K562 (cell line): ENCODE results near the gene ATP6V0A1. TPM values are rescaled to one million over a fixed set of nuclear protein-coding genes. Genes with fewer than 3 reads are reported as not detected.

Experiments
- ATAC-seq: fragments of 200-7000 bp; cut with Tn5 transposase; 3 replicates; pipeline ENCODE4 v1.9.1; 2020; ENCODE audit warnings: moderate library complexity
- BruUV-seq: library from RNA; stranded (reverse); fragments of 400-500 nt; replicated peaks from 2 replicates; lab custom pipeline; 2021; lab: Mats Ljungman, UMichigan
- CTCF ChIA-PET: fragments of 300-600 bp; formaldehyde crosslinking; extraction: SDS; loops from one replicate; lab custom pipeline; 2021; ENCODE audit warnings: low intra/inter-chr PET ratio; lab: Yijun Ruan, JAX
- POLR2A ChIA-PET: fragments of 300-600, 350-650 bp; sonication (Branson Sonifier 250); formaldehyde crosslinking; extraction: SDS; loops from one replicate; lab custom pipeline; 2021; ENCODE audit warnings: antibody characterized with exemption, inconsistent platforms; lab: Yijun Ruan, JAX
- DNase-seq, 4 experiments: peaks; one replicate each; pipeline versions ENCODE4 v3.0.0 to v3.0.0-alpha.2; 2011 to 2018; ENCODE audit warnings: low spot score in 3 of 4, mixed read lengths in 3 of 4; ENCODE audit errors: extremely low read depth in 1 of 4
- FAIRE-seq: peaks from 2 replicates; lab custom pipeline; 2011; peaks lifted over from hg19 to GRCh38; lab: Jason Lieb, UNC
- H2AFZ ChIP-seq: 2 replicates; pipeline ENCODE4 v1.6.0; 2011; ENCODE audit warnings: low read depth, low read length, control low read depth, inconsistent platforms
- H3K27ac ChIP-seq: fragments of 200-600 bp; 3 replicates; pipeline ENCODE4 v1.8.0; 2011; ENCODE audit warnings: low read depth, mild to moderate bottlenecking, control low read depth, inconsistent platforms, low read length, moderate library complexity, mixed read lengths; ENCODE audit errors: extremely low read depth
- H3K27me3 ChIP-seq, 2 experiments: fragments of 300-600 bp in 1 of 2; 2 replicates in 1 of 2; 3 replicates in 1 of 2; pipeline versions ENCODE4 v1.6.0 to v1.8.0; 2011; ENCODE audit warnings: inconsistent platforms in 2 of 2, low read length in 2 of 2, mild to moderate bottlenecking in 1 of 2, mixed read lengths in 1 of 2, moderate library complexity in 1 of 2; ENCODE audit not compliant: control insufficient read depth in 2 of 2, insufficient read depth in 2 of 2
- H3K36me3 ChIP-seq: fragments of 300-600 bp; 3 replicates; pipeline ENCODE4 v1.8.0; 2011; ENCODE audit warnings: mild to moderate bottlenecking, low read length, inconsistent platforms; ENCODE audit not compliant: control insufficient read depth, insufficient read depth
- H3K4me1 ChIP-seq, 2 experiments: fragments of 200-600 bp in 1 of 2; replicated peaks in 1 of 2; 2 replicates in 1 of 2; 3 replicates in 1 of 2; pipeline versions ENCODE4 v1.5.1 to v1.8.0; 2011; ENCODE audit warnings: inconsistent platforms in 2 of 2, low read length in 2 of 2, mild to moderate bottlenecking in 1 of 2, mixed read lengths in 1 of 2, moderate library complexity in 1 of 2; ENCODE audit not compliant: control insufficient read depth in 2 of 2, insufficient read depth in 2 of 2
- H3K4me2 ChIP-seq: 2 replicates; pipeline ENCODE4 v1.6.1; 2011; ENCODE audit warnings: low read length, control low read depth, inconsistent platforms, mixed read lengths; ENCODE audit not compliant: insufficient read depth
- H3K4me3 ChIP-seq: fragments of 200-600 bp; sonication (generic), shearing (Covaris generic); 2 replicates; pipeline ENCODE4 v1.5.1; 2016; ENCODE audit warnings: control low read depth, inconsistent platforms
- H3K79me2 ChIP-seq: fragments of 200-600 bp; 3 replicates; pipeline ENCODE4 v1.8.0; 2011; ENCODE audit warnings: low read length, inconsistent platforms; ENCODE audit not compliant: control insufficient read depth, insufficient read depth
- H3K9ac ChIP-seq, 2 experiments: 2 replicates each; pipeline versions ENCODE4 v1.6.0 to v1.6.1; 2011; ENCODE audit warnings: low read depth in 2 of 2, low read length in 2 of 2, control low read depth in 1 of 2, inconsistent platforms in 1 of 2, mild to moderate bottlenecking in 1 of 2, mixed read lengths in 1 of 2; ENCODE audit not compliant: insufficient read depth in 1 of 2
- H3K9me1 ChIP-seq: one replicate; pipeline ENCODE4 v1.6.0; 2011; ENCODE audit warnings: inconsistent platforms, mild to moderate bottlenecking, low read length, moderate library complexity; ENCODE audit not compliant: control insufficient read depth, insufficient read depth
- H3K9me3 ChIP-seq: replicated peaks from 2 replicates; pipeline ENCODE4 v1.5.1; 2011; ENCODE audit warnings: low read depth, low read length, inconsistent platforms; ENCODE audit not compliant: control insufficient read depth, insufficient read depth
- H4K20me1 ChIP-seq: replicated peaks from 2 replicates; pipeline ENCODE4 v1.6.1; 2011; ENCODE audit warnings: low read length, inconsistent platforms, mixed read lengths; ENCODE audit not compliant: control insufficient read depth, insufficient read depth
- CEBPZ ChIP-seq: fragments of 150-350 bp; IDR thresholded peaks from 2 replicates; pipeline ENCODE4 v1.6.1; 2014; ENCODE audit warnings: low read depth, mild to moderate bottlenecking, low read length, borderline replicate concordance
- FOXA1 ChIP-seq: fragments of 450-650 bp; IDR thresholded peaks from 2 replicates; pipeline ENCODE4 v1.6.1; 2016; ENCODE audit warnings: mild to moderate bottlenecking, borderline replicate concordance
- KLF10 ChIP-seq: fragments of 250-450 bp; sonication (Bioruptor Pico); IDR thresholded peaks from 2 replicates; pipeline ENCODE4 v1.6.1; 2021; ENCODE audit warnings: matching md5 sums
- PCBP1 ChIP-seq: fragments of 200-400 bp; formaldehyde crosslinking; IDR thresholded peaks from 2 replicates; pipeline ENCODE4 v1.6.1; 2018; ENCODE audit warnings: mild to moderate bottlenecking, low read depth, low read length; ENCODE audit not compliant: poor library complexity, severe bottlenecking
- PHF20 ChIP-seq: fragments of 450-650 bp; IDR thresholded peaks from 2 replicates; pipeline ENCODE4 v1.6.1; 2018; ENCODE audit not compliant: partially characterized antibody
- RFX1 ChIP-seq: fragments of 450-650 bp; IDR thresholded peaks from 2 replicates; pipeline ENCODE4 v1.6.1; 2016; ENCODE audit warnings: mild to moderate bottlenecking, moderate library complexity
- STAT5B ChIP-seq: fragments of 250-450 bp; sonication (Bioruptor Pico); IDR thresholded peaks from 2 replicates; pipeline ENCODE4 v1.8.0; 2021; ENCODE audit warnings: mild to moderate bottlenecking, inconsistent platforms
- WGBS: fragments of 100-300 bp; shearing (Covaris generic); methylation state at CpG from one replicate; pipeline ENCODE4 v1.1.6; 2016; ENCODE audit warnings: low coverage, mixed read lengths; ENCODE audit not compliant: insufficient coverage; ENCODE audit errors: missing lambda C conversion rate; 5-methylcytosine and 5-hydroxymethylcytosine counted together
- in situ Hi-C: fragments of 300-500 bp; cut with MboI; formaldehyde crosslinking; loops from 4 replicates; pipeline ENCODE4 v1.15.0; 2018; ENCODE audit warnings: inconsistent platforms, mixed read lengths
- intact Hi-C: fragments of 100-400 bp; cut with micrococcal nuclease; formaldehyde crosslinking; loops from 2 replicates; pipeline ENCODE4 v1.14.2; 2022
- polyA plus RNA-seq, 8 experiments: library from polyadenylated mRNA; depleted of rRNA in 4 of 8; stranded (reverse) in 5 of 8; unstranded in 3 of 8; fragments of >200 nt; fragmentation: Nextera tagmentation in 2 of 8; fragmentation: Illumina TruSeq in 1 of 8; extraction: Ambion mirVana in 2 of 8; extraction: Trizol in 1 of 8; gene quantifications; 2 replicates each; pipeline versions ENCODE4 v1.2.1 to v1.2.3, GENCODE V29; 2011 to 2014; ENCODE audit warnings: inconsistent platforms in 1 of 8, missing spikeins in 1 of 8
- total RNA-seq, 7 experiments: library from RNA; depleted of rRNA in 6 of 7; stranded (reverse); fragments of >200 nt in 6 of 7; fragmentation: Illumina TruSeq in 2 of 7; extraction: Trizol in 2 of 7; gene quantifications; 2 replicates each; pipeline versions ENCODE4 v1.2.1 to v1.2.3, GENCODE V29; 2011 to 2021; ENCODE audit warnings: low replicate concordance in 1 of 7

ATP6V0A1 gene
- total and polyA plus RNA-seq, 9 of the 15 experiments (the other 6 are each of a cell fraction or from before 2014, with no cell fraction given), result 11.8 to 158 (median 75.5) TPM

DNA sequence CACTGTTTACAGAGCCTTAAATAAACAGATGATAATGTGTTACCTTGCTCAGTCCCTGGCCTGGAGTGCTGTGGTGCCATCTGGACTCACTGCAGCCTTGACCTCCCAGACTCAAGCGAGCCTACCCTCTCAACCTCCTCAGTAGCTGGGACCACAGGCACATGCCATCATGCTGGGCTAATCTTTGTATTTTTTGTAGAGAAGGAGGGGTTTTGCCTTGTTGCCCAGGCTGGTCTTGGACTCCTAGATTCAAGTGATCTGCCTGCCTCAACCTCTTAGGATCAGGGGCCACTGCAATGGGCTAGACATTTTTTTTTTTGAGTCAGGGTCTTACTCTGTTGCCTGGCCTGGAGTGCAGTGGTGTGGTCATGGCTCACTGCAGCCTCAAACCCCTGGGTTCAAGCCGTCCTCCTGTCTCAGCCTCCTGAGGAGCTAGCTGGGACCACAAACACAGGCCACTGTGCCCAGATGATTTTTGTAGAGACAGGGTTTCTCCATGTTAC is 72.3 kb downstream of the ATP6V0A1 start:
- DNase-seq (no peak), ATAC-seq (no peak), FAIRE-seq (no peak)
- Histone ChIP-seq H2AFZ (no peak overlapping the region), H3K27ac (peak overlapping the region; percentile 27; the same call in 1 of the 3 replicates), H3K4me3 (no peak overlapping the region), H3K4me2 (no peak overlapping the region), H4K20me1 (no peaks in the 10 kb centered on the region), H3K9ac (peak overlapping the region in 1 of 2 experiments; percentile 23; a peak in 1 of 4 replicates), H3K9me1 (no peaks in the 10 kb centered on the region), H3K4me1 (peaks cover 41 to 72% of the 10 kb centered on the region in 2 experiments), H3K36me3 (no peaks in the 10 kb centered on the region), H3K27me3 (no peaks in the 10 kb centered on the region), H3K79me2 (peaks cover 4% of the 10 kb centered on the region; the same call in 2 of the 3 replicates), H3K9me3 (no peaks in the 10 kb centered on the region)
- 64% methylated on average over 2 of the region's 2 CpGs for WGBS
- BruUV-seq, result no TSS peak
- TF ChIP-seq CEBPZ (no peak), KLF10 (CRISPR knock-in tag) (no peak), RFX1 (no peak), FOXA1 (0 out of 2 replicates have a peak, but pooled peaks have one; percentile 31), PHF20 (peak; percentile 14), STAT5B (CRISPR knock-in tag) (no peak), PCBP1 (no peak)
- POLR2A ChIA-PET, result interaction anchor here (0.8 to 1.3 kb wide), 2 partner anchors 11 to 242 kb away, joined by 3 to 11 read pairs; no protein-coding TSS in a partner anchor
- intact Hi-C loops, result no loop called here
- in situ Hi-C loops, result no loop called here
- CTCF ChIA-PET, result no interaction called here
